CD14-positive monocyte (primary cell): Measurements from ENCODE around the gene TCEANC. TPM values are rescaled to one million over a fixed set of nuclear protein-coding genes. Genes with fewer than 3 reads are reported as not detected.

Source experiments
- DNase-seq, 3 donors: peaks; one replicate each; pipeline ENCODE4 v3.0.0-alpha.2; 2011 to 2022
- H2AFZ ChIP-seq: 2 replicates; pipeline ENCODE4 v1.6.0; 2012; ENCODE audit warnings: mild to moderate bottlenecking, low read depth, low read length, inconsistent platforms; ENCODE audit not compliant: insufficient read depth, poor library complexity, severe bottlenecking
- H3K27ac ChIP-seq, 2 donors: 1 replicate in 1 of 2; 2 replicates in 1 of 2; pipeline ENCODE4 v1.5.1; 2012 to 2013; ENCODE audit warnings: low read length in 2 of 2, control low read depth in 1 of 2, inconsistent platforms in 1 of 2, low read depth in 1 of 2, mild to moderate bottlenecking in 1 of 2
- H3K27me3 ChIP-seq, 2 donors: one replicate each; pipeline versions ENCODE4 v1.6.0 to v1.6.1; 2011 to 2013; ENCODE audit warnings: low read length in 2 of 2; ENCODE audit not compliant: control insufficient read depth in 2 of 2, insufficient read depth in 2 of 2
- H3K36me3 ChIP-seq, 2 donors: replicated peaks in 1 of 2; 1 replicate in 1 of 2; 2 replicates in 1 of 2; pipeline versions ENCODE4 v1.5.1 to v1.6.1; 2012 to 2013; ENCODE audit warnings: low read length in 2 of 2, control low read depth in 1 of 2, inconsistent platforms in 1 of 2, mild to moderate bottlenecking in 1 of 2; ENCODE audit not compliant: insufficient read depth in 2 of 2, control insufficient read depth in 1 of 2
- H3K4me1 ChIP-seq, 2 donors: 1 replicate in 1 of 2; 2 replicates in 1 of 2; pipeline versions ENCODE4 v1.5.1 to v1.6.1; 2012 to 2013; ENCODE audit warnings: low read length in 2 of 2, control low read depth in 1 of 2, inconsistent platforms in 1 of 2, mild to moderate bottlenecking in 1 of 2, moderate library complexity in 1 of 2; ENCODE audit not compliant: insufficient read depth in 2 of 2, control insufficient read depth in 1 of 2
- H3K4me2 ChIP-seq: replicated peaks from 2 replicates; pipeline ENCODE3; 2012; ENCODE audit warnings: low read length, moderate library complexity, mild to moderate bottlenecking; ENCODE audit not compliant: poor library complexity, severe bottlenecking; ENCODE audit errors: extremely low read depth
- H3K4me3 ChIP-seq, 3 experiments: fragments of 200-600 bp in 1 of 3; sonication (generic) in 1 of 3; replicated peaks in 1 of 3; 1 replicate in 2 of 3; 2 replicates in 1 of 3; pipeline ENCODE4 v1.5.1; 2011 to 2013; ENCODE audit warnings: low read length in 3 of 3, mild to moderate bottlenecking in 3 of 3, control low read depth in 2 of 3, low read depth in 2 of 3, inconsistent platforms in 1 of 3, moderate library complexity in 1 of 3
- H3K79me2 ChIP-seq: 2 replicates; pipeline ENCODE4 v1.6.0; 2012; ENCODE audit warnings: mild to moderate bottlenecking, control low read depth, inconsistent platforms, low read length, moderate library complexity; ENCODE audit not compliant: insufficient read depth
- H3K9ac ChIP-seq: 2 replicates; pipeline ENCODE4 v1.6.0; 2017; ENCODE audit warnings: low read length, mild to moderate bottlenecking; ENCODE audit not compliant: insufficient read depth, poor library complexity, severe bottlenecking
- H3K9me3 ChIP-seq, 2 donors: replicated peaks in 1 of 2; 1 replicate in 1 of 2; 2 replicates in 1 of 2; pipeline versions ENCODE4 v1.5.1 to v1.6.1; 2012 to 2013; ENCODE audit warnings: low read length in 2 of 2, control low read depth in 1 of 2; ENCODE audit not compliant: control insufficient read depth in 1 of 2, insufficient read depth in 1 of 2
- H4K20me1 ChIP-seq: 2 replicates; pipeline ENCODE4 v1.6.0; 2012; ENCODE audit warnings: mild to moderate bottlenecking, low read length, control low read depth, moderate library complexity; ENCODE audit not compliant: insufficient read depth
- H3K27ac Mint-ChIP-seq, 7 donors: one replicate each; pipeline ENCODE4 v1.8.0; 2020; ENCODE audit warnings: mild to moderate bottlenecking in 7 of 7, mixed read lengths in 7 of 7, moderate library complexity in 6 of 7, inconsistent platforms in 2 of 7
- H3K27me3 Mint-ChIP-seq, 3 donors: one replicate each; pipeline ENCODE4 v1.8.0; 2021 to 2022; ENCODE audit warnings: low read depth in 3 of 3, mild to moderate bottlenecking in 3 of 3, mixed read lengths in 3 of 3, moderate library complexity in 3 of 3, inconsistent platforms in 1 of 3
- H3K36me3 Mint-ChIP-seq, 2 donors: one replicate each; pipeline ENCODE4 v1.8.0; 2020; ENCODE audit warnings: mixed read lengths in 2 of 2, inconsistent platforms in 1 of 2, mild to moderate bottlenecking in 1 of 2
- H3K4me1 Mint-ChIP-seq: one replicate; pipeline ENCODE4 v1.8.0; 2020; ENCODE audit warnings: mild to moderate bottlenecking, mixed read lengths
- H3K4me3 Mint-ChIP-seq, 2 donors: one replicate each; pipeline ENCODE4 v1.8.0; 2020; ENCODE audit warnings: mild to moderate bottlenecking in 2 of 2, mixed read lengths in 2 of 2, moderate library complexity in 1 of 2
- H3K9me3 Mint-ChIP-seq, 7 donors: one replicate each; pipeline ENCODE4 v1.8.0; 2020 to 2022; ENCODE audit warnings: mixed read lengths in 7 of 7, mild to moderate bottlenecking in 6 of 7, moderate library complexity in 6 of 7, inconsistent platforms in 2 of 7
- CTCF ChIP-seq: fragments of 200-600 bp; IDR thresholded peaks from one replicate; pipeline ENCODE4 v1.8.0; 2022; ENCODE audit warnings: antibody characterized with exemption, mild to moderate bottlenecking
- WGBS: methylation state at CpG from one replicate; pipeline ENCODE4 v1.1.5; 2013; ENCODE audit warnings: missing lambda C conversion rate; ENCODE audit not compliant: insufficient coverage; 5-methylcytosine and 5-hydroxymethylcytosine counted together
- intact Hi-C, 2 donors: fragments of 100-400 bp; cut with micrococcal nuclease; formaldehyde crosslinking; loops; one replicate each; pipeline versions ENCODE4 v1.15.0 to v1.15.1; 2023
- polyA plus RNA-seq, 3 donors: library from polyadenylated mRNA; depleted of rRNA in 1 of 3; unstranded in 2 of 3; stranded (reverse) in 1 of 3; fragments of 300-500 nt in 2 of 3; fragments of >200 nt in 1 of 3; fragmentation: Illumina TruSeq in 2 of 3; gene quantifications; 1 replicate in 2 of 3; 2 replicates in 1 of 3; pipeline ENCODE4 v1.2.3, GENCODE V29; 2012 to 2021

Gene TCEANC
- polyA plus RNA-seq, 3 donors = 1.6 to 2.8 (median 1.9) TPM

GRCh38 chrX:13685126-13685763 lies 32.3 kb downstream of the TCEANC start:
- no peak for DNase-seq
- H3K4me1 ChIP-seq = peaks cover 2 to 4% of the 10 kb centered on the region in 2 donors
- Mint-ChIP-seq H3K4me3 (no peak overlapping the region), H3K9me3 (peaks cover 0 to 16% (median 3%) of the 10 kb centered on the region in 7 donors), H3K27ac (no peak overlapping the region), H3K27me3 (peaks cover 0 to 32% (median 3%) of the 10 kb centered on the region in 3 donors), H3K36me3 (no peaks in the 10 kb centered on the region), H3K4me1 (peaks cover 12% of the 10 kb centered on the region)
- no peak overlapping the region for H2AFZ ChIP-seq
- no peaks in the 10 kb centered on the region for H4K20me1 ChIP-seq
- no peaks in the 10 kb centered on the region for H3K9me3 ChIP-seq
- no peak overlapping the region for H3K27ac ChIP-seq
- H3K79me2 ChIP-seq = peaks cover 22% of the 10 kb centered on the region
- no peak overlapping the region for H3K4me2 ChIP-seq
- H3K9ac ChIP-seq = no peak overlapping the region
- peaks cover 0 to 9% of the 10 kb centered on the region in 2 donors for H3K27me3 ChIP-seq
- WGBS = no CpG with 5 or more reads among the region's 3 CpGs
- no peak for TF ChIP-seq CTCF
- intact Hi-C loops = no loop called here
- H3K36me3 ChIP-seq = no peaks in the 10 kb centered on the region
- no peak overlapping the region for H3K4me3 ChIP-seq

- intact Hi-C loops = no loop called here
- no CpG with 5 or more reads among the region's 1 CpG for WGBS
These were observed 34.3 kb downstream of the TCEANC start for GRCh38 chrX:13687203-13687602.

More at GRCh38 chrX:13687203-13687602, 34.3 kb downstream of the TCEANC start:
- H3K36me3 ChIP-seq = no peaks in the 10 kb centered on the region
- peaks cover 15 to 21% of the 10 kb centered on the region in 2 donors for H3K4me1 ChIP-seq
- H3K9ac ChIP-seq = no peak overlapping the region
- H2AFZ ChIP-seq = no peak overlapping the region
- H3K4me3 ChIP-seq = no peak overlapping the region
- H3K9me3 ChIP-seq = no peaks in the 10 kb centered on the region
- DNase-seq = no peak
- TF ChIP-seq CTCF = no peak
- H3K4me1 Mint-ChIP-seq = peaks cover 26% of the 10 kb centered on the region
- H3K79me2 ChIP-seq = peaks cover 42% of the 10 kb centered on the region
- peaks cover 0 to 10% (median 3%) of the 10 kb centered on the region in 7 donors for H3K9me3 Mint-ChIP-seq
- peaks cover 5% of the 10 kb centered on the region for H4K20me1 ChIP-seq
- no peak overlapping the region for H3K27ac Mint-ChIP-seq
- no peaks in the 10 kb centered on the region for H3K36me3 Mint-ChIP-seq
- H3K27me3 Mint-ChIP-seq = peaks cover 0 to 39% (median 0%) of the 10 kb centered on the region in 3 donors
- no peak overlapping the region for H3K27ac ChIP-seq
- no peak overlapping the region for H3K4me3 Mint-ChIP-seq
- no peak overlapping the region for H3K4me2 ChIP-seq
- peaks cover 0 to 12% of the 10 kb centered on the region in 2 donors for H3K27me3 ChIP-seq
